ENCODE results near the gene TMEM87A. TPM values are rescaled to one million over a fixed set of nuclear protein-coding genes. Genes with fewer than 3 reads are reported as not detected.

The TMEM87A gene
- total RNA-seq, 1 donor: 85.8 TPM

DNA sequence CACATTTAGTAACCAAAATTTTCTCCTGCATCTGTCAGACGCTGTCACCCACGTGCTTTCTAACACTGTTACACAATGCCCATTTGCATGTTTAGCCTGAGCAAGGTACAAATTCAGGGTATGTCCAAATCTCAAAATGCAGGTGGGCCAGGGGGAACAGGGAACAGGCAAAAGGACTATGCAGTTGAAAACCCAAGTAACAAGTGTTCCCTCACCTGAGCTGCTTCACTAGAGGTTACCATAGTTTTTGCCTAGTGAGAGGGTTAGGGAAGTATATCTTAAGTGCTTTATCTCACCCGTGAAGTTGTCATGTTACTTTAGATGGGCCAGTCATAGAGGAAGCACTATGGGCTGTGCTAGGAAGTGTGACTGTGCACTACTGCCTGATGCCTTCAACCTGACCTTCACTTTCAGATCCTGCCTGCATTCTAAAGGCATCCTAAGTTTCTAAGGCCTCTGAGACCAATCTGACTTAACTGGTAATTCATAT is 6.0 kb upstream of the TMEM87A start:
- H2AFZ ChIP-seq (ENCODE audit: low read length): no peak overlapping the region
- H3K4me1 ChIP-seq (ENCODE audit: insufficient read depth, low read length): peaks cover 17% of the 10 kb centered on the region
- no peak overlapping the region for H3K27ac ChIP-seq (ENCODE audit: low read depth, low read length)
- no peaks in the 10 kb centered on the region for H4K20me1 ChIP-seq (ENCODE audit: insufficient read depth, low read length)
- peaks cover 18% of the 10 kb centered on the region for H3K36me3 ChIP-seq (ENCODE audit: insufficient read depth, low read length)
- DNase-seq (ENCODE audit: insufficient read length, low spot score, missing footprints): no peak
- no peak overlapping the region for H3K4me3 ChIP-seq (ENCODE audit: insufficient read depth, low read length)
- TF ChIP-seq, protein P1, sequence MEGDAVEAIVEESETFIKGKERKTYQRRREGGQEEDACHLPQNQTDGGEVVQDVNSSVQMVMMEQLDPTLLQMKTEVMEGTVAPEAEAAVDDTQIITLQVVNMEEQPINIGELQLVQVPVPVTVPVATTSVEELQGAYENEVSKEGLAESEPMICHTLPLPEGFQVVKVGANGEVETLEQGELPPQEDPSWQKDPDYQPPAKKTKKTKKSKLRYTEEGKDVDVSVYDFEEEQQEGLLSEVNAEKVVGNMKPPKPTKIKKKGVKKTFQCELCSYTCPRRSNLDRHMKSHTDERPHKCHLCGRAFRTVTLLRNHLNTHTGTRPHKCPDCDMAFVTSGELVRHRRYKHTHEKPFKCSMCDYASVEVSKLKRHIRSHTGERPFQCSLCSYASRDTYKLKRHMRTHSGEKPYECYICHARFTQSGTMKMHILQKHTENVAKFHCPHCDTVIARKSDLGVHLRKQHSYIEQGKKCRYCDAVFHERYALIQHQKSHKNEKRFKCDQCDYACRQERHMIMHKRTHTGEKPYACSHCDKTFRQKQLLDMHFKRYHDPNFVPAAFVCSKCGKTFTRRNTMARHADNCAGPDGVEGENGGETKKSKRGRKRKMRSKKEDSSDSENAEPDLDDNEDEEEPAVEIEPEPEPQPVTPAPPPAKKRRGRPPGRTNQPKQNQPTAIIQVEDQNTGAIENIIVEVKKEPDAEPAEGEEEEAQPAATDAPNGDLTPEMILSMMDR (IDR thresholded peaks at IDR 0.05; ENCODE audit: extremely low read depth, low read depth, low read length): no peak
- H3K27me3 ChIP-seq (ENCODE audit: insufficient read depth, low read length): no peaks in the 10 kb centered on the region
- H3K79me2 ChIP-seq (ENCODE audit: insufficient read depth, low read length): peaks cover 17% of the 10 kb centered on the region
- no peak overlapping the region for H3K4me2 ChIP-seq (ENCODE audit: insufficient read depth, low read length)
- no peaks in the 10 kb centered on the region for H3K9me3 ChIP-seq (ENCODE audit: low read depth, low read length)

DNA sequence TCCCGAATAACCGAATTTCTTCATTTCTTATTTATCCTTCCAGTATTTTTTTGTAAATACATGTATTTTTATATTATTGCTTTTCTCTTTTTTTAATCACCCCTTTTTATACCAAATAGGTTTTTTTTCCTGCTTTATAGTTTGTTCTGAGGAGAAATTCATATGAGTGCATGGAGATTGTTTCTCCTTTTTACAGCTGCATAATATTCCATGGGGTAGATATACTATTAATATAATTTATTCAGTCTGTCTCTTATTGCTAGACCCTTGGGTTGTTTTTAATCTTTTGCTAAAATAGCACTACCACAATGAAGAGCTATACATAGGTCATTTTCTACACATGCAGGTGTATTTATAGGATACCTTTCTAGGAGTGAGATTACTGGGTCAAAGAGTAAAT is 3.5 kb upstream of the TMEM87A start:
- DNase-seq (ENCODE audit: insufficient read length, low spot score, missing footprints): no peak
- Histone ChIP-seq H3K4me3 (ENCODE audit: insufficient read depth, low read length) (no peak overlapping the region), H3K9me3 (ENCODE audit: low read depth, low read length) (no peaks in the 10 kb centered on the region), H3K27ac (ENCODE audit: low read depth, low read length) (no peak overlapping the region), H2AFZ (ENCODE audit: low read length) (no peak overlapping the region), H3K36me3 (ENCODE audit: insufficient read depth, low read length) (peaks cover 16% of the 10 kb centered on the region), H3K4me1 (ENCODE audit: insufficient read depth, low read length) (peaks cover 23% of the 10 kb centered on the region), H3K79me2 (ENCODE audit: insufficient read depth, low read length) (peaks cover 27% of the 10 kb centered on the region), H3K27me3 (ENCODE audit: insufficient read depth, low read length) (no peaks in the 10 kb centered on the region), H3K4me2 (ENCODE audit: insufficient read depth, low read length) (no peak overlapping the region), H4K20me1 (ENCODE audit: insufficient read depth, low read length) (peaks cover 4% of the 10 kb centered on the region)
- TF ChIP-seq, protein P1 (IDR thresholded peaks at IDR 0.05; ENCODE audit: extremely low read depth, low read depth, low read length): no peak

DNA sequence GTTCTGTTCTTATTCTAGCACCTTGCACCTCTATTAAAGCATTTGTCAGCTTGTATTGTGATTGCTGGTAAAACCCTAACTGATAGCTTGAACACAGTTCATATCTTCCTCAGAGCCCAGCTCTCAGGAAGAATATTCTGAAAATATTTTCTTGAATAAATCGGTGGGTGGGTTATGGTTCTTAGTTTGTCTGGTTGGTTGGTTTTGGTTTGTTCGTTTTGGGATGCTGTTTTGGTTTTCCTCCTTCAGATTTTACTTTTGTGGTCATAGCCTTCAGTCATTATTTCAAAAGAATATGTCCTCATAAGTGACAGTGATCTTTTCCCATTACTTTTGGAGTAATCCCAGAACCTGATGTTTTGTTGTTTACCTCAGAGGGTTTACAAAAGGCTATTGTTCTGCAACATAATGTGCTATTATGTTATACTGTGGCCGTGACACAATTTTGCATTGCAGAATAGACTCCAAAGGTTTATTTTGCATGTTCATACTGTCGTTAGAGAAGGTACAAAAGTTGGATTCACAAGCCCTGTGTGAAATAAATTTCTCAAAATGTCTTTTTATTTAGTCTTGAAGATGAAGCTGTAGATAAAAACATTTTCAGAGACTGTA is 2.7 kb upstream of the TMEM87A start:
- Histone ChIP-seq H2AFZ (ENCODE audit: low read length) (peak overlapping the region; percentile 69), H3K4me3 (ENCODE audit: insufficient read depth, low read length) (peak overlapping the region; percentile 57), H3K4me2 (ENCODE audit: insufficient read depth, low read length) (peak overlapping the region; percentile 93), H3K9me3 (ENCODE audit: low read depth, low read length) (no peaks in the 10 kb centered on the region), H3K79me2 (ENCODE audit: insufficient read depth, low read length) (peaks cover 36% of the 10 kb centered on the region), H3K27me3 (ENCODE audit: insufficient read depth, low read length) (no peaks in the 10 kb centered on the region), H3K36me3 (ENCODE audit: insufficient read depth, low read length) (peaks cover 9% of the 10 kb centered on the region), H3K4me1 (ENCODE audit: insufficient read depth, low read length) (peaks cover 30% of the 10 kb centered on the region), H4K20me1 (ENCODE audit: insufficient read depth, low read length) (peaks cover 4% of the 10 kb centered on the region), H3K27ac (ENCODE audit: low read depth, low read length) (peak overlapping the region; percentile 99)
- TF ChIP-seq, protein P1 (IDR thresholded peaks at IDR 0.05; ENCODE audit: extremely low read depth, low read depth, low read length): no peak
- no peak for DNase-seq (ENCODE audit: insufficient read length, low spot score, missing footprints)

DNA sequence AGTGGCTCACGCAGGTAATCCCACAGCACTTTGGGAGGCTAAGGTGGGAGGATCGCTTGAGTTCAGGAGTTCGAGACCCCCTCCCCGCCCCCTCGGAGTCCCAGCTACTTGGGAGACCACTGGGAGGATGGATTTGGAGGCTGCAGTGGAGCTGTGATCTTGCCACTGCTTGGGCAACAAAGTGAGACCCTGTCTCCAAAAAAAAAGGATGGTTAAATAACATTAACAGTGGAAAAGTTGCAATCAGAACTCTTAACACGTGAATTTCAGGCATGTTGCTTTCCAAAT is 1.4 kb upstream of the TMEM87A start:
- no peaks in the 10 kb centered on the region for H3K27me3 ChIP-seq (ENCODE audit: insufficient read depth, low read length)
- peak overlapping the region; percentile 98 for H2AFZ ChIP-seq (ENCODE audit: low read length)
- peak overlapping the region; percentile 91 for H3K4me3 ChIP-seq (ENCODE audit: insufficient read depth, low read length)
- peaks cover 31% of the 10 kb centered on the region for H3K4me1 ChIP-seq (ENCODE audit: insufficient read depth, low read length)
- DNase-seq (ENCODE audit: insufficient read length, low spot score, missing footprints): no peak
- TF ChIP-seq, protein P1 (IDR thresholded peaks at IDR 0.05; ENCODE audit: extremely low read depth, low read depth, low read length): no peak
- H3K9me3 ChIP-seq (ENCODE audit: low read depth, low read length): no peaks in the 10 kb centered on the region
- H3K36me3 ChIP-seq (ENCODE audit: insufficient read depth, low read length): peaks cover 5% of the 10 kb centered on the region
- peaks cover 4% of the 10 kb centered on the region for H4K20me1 ChIP-seq (ENCODE audit: insufficient read depth, low read length)
- H3K4me2 ChIP-seq (ENCODE audit: insufficient read depth, low read length): peak overlapping the region; percentile 93
- peak overlapping the region; percentile 99 for H3K27ac ChIP-seq (ENCODE audit: low read depth, low read length)
- H3K79me2 ChIP-seq (ENCODE audit: insufficient read depth, low read length): peaks cover 48% of the 10 kb centered on the region
